ENCODE results near the gene TBCD. TPM values are rescaled to one million over a fixed set of nuclear protein-coding genes. Genes with fewer than 3 reads are reported as not detected.

TBCD gene
- polyA plus RNA-seq, 12 donors, result 47.5 to 79.6 (median 55.9) TPM; not detected in 1

Other genes starting within 250 kb of the TBCD start
- 10 to 100 TPM in 11 of 12 donors, not detected in 1; 33.6 to 62.0 (median 41.4) TPM for gene FOXK2, start 232.3 kb upstream of the TBCD start, polyA plus RNA-seq (ENCODE audit: insufficient read length in 12 of 12)
- 10 to 100 TPM in 11 of 12 donors, not detected in 1; 51.4 to 91.2 (median 58.0) TPM for gene WDR45B, start 103.6 kb upstream of the TBCD start, polyA plus RNA-seq (ENCODE audit: insufficient read length in 12 of 12)
- 10 to 100 TPM in 11 of 12 donors, not detected in 1; 31.8 to 75.0 (median 41.8) TPM for gene RAB40B, start 53.4 kb upstream of the TBCD start, polyA plus RNA-seq (ENCODE audit: insufficient read length in 12 of 12)
- gene FN3KRP, start 35.4 kb upstream of the TBCD start, polyA plus RNA-seq (ENCODE audit: insufficient read length in 12 of 12), result 10 to 100 TPM in 11 of 12 donors, not detected in 1; 19.6 to 38.5 (median 32.7) TPM
- gene FN3K, start 16.4 kb upstream of the TBCD start, polyA plus RNA-seq (ENCODE audit: insufficient read length in 12 of 12), result 10 to 100 TPM in 10 of 12 donors, 1 to 10 TPM in 1, not detected in 1; 9.9 to 22.2 (median 15.5) TPM
- 10 to 100 TPM in 2 of 12 donors, 1 to 10 TPM in 1, under 1 TPM in 7, not detected in 2; 0.10 to 38.6 (median 0.24) TPM for gene ZNF750, start 88.0 kb downstream of the TBCD start, polyA plus RNA-seq (ENCODE audit: insufficient read length in 12 of 12)

Data from muscle of arm (tissue), 12 donors.